IPS-20b (cell line): Measurements from ENCODE around the gene CTNND2.

Experiments used
- H3K27ac ChIP-seq: one replicate; pipeline ENCODE4 v1.5.1; 2013; ENCODE audit warnings: low read length
- H3K27me3 ChIP-seq: 2 replicates; pipeline ENCODE4 v1.6.1; 2013; ENCODE audit warnings: mild to moderate bottlenecking, low read length, inconsistent platforms; ENCODE audit not compliant: insufficient read depth
- H3K36me3 ChIP-seq: 2 replicates; pipeline ENCODE4 v1.6.1; 2013; ENCODE audit warnings: low read depth, mild to moderate bottlenecking, inconsistent platforms, low read length, moderate library complexity; ENCODE audit not compliant: insufficient read depth
- H3K4me1 ChIP-seq: 2 replicates; pipeline ENCODE4 v1.6.1; 2013; ENCODE audit warnings: mild to moderate bottlenecking, control low read depth, inconsistent platforms, low read length, moderate library complexity; ENCODE audit not compliant: insufficient read depth
- H3K4me3 ChIP-seq: 2 replicates; pipeline ENCODE4 v1.5.1; 2013; ENCODE audit warnings: mild to moderate bottlenecking, low read length, inconsistent platforms
- H3K9ac ChIP-seq: 2 replicates; pipeline ENCODE4 v1.6.1; 2013; ENCODE audit warnings: low read depth, mild to moderate bottlenecking, inconsistent platforms, low read length, moderate library complexity
- H3K9me3 ChIP-seq: 2 replicates; pipeline ENCODE4 v1.6.1; 2013; ENCODE audit warnings: mild to moderate bottlenecking, low read depth, low read length, inconsistent platforms; ENCODE audit not compliant: insufficient read depth

CTNND2 gene

DNA sequence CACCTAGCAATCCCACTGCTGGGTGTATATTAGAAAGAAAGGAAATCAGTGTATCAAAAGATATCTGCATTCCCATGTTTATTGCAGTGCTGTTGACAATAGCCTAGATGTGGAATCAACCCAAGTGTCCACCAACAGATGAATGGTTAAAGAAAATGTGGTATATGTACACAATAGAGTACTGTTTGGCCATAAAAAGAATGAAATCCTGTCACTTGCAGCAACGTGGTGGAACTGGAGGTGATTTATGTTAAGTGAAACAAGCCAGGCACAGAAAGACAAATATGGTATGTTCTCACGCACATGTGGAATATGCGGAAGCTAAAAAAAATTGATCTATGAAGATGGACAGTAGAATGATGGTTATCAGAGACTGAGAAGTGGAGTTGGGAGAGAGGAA lies 921.6 kb downstream of the CTNND2 start:
- Histone ChIP-seq H3K36me3 (no peaks in the 10 kb centered on the region), H3K9ac (no peak overlapping the region), H3K4me3 (no peak overlapping the region), H3K27ac (no peak overlapping the region), H3K27me3 (no peaks in the 10 kb centered on the region), H3K9me3 (no peaks in the 10 kb centered on the region), H3K4me1 (peaks cover 4% of the 10 kb centered on the region; the same call in 1 of the 2 replicates)

DNA sequence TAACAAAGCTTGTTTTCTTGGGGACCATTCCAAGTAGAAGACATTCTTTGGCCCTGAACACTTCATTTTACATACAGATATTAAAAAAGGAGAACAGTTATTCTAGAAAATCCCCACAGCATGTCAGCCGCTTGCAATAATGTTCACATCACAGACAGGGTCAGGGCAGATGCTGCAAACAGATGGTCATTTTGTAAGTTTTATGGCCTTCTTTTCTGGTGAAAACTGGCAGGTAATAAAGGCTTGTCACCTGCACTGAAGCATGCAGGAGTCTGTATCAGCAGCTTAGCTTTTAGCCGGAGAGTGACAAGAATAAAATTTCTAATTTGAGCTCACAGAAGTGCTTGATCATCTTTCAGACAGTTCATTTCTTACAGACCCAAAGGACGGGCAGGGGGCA lies 922.3 kb downstream of the CTNND2 start:
- Histone ChIP-seq H3K9ac (no peak overlapping the region), H3K27me3 (no peaks in the 10 kb centered on the region), H3K4me3 (no peak overlapping the region), H3K4me1 (no peaks in the 10 kb centered on the region), H3K9me3 (no peaks in the 10 kb centered on the region), H3K27ac (no peak overlapping the region), H3K36me3 (no peaks in the 10 kb centered on the region)

DNA sequence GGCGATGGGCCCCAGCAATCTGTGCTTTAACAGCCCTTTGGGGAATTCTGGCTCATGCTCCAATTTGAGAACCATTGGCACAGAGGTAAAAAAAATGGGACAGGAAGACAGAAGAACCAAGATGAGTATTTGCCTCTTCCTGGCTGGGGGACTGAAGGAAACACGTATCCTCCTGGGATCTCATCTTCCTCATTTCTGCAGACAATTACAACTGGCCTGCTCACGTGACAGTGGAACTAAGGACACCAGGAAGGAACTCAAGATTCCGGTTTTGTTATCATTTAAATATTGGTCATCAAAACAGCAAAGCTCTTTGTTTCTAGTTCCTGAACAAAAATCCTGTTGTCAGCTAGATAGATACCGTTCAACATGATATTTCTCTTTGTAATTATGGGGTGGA lies 927.2 kb downstream of the CTNND2 start:
- H3K4me3 ChIP-seq = no peak overlapping the region
- no peaks in the 10 kb centered on the region for H3K4me1 ChIP-seq
- H3K9me3 ChIP-seq = no peaks in the 10 kb centered on the region
- no peak overlapping the region for H3K27ac ChIP-seq
- no peak overlapping the region for H3K9ac ChIP-seq
- H3K27me3 ChIP-seq = no peaks in the 10 kb centered on the region
- no peaks in the 10 kb centered on the region for H3K36me3 ChIP-seq

DNA sequence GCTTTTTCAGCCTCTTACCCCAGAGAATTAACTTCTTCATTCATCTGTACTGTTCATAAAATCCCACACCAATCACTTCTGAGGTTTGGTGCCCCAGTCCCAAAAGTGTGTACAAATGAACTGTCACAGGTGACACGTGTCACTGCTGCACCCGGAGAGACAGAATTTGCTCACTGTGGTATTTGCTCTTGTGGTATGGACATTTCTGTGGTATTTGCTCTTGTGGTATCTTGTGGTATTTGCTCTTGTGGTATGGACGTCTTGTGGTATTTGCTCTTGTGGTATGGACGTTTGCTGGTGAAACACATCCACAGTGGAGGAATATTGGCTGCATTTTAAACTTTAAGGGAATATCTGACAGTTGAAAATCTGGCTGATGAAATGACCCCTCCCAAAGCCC lies 928.3 kb downstream of the CTNND2 start:
- H3K27me3 ChIP-seq = no peaks in the 10 kb centered on the region
- H3K27ac ChIP-seq = no peak overlapping the region
- H3K36me3 ChIP-seq = no peaks in the 10 kb centered on the region
- H3K4me3 ChIP-seq = no peak overlapping the region
- no peaks in the 10 kb centered on the region for H3K4me1 ChIP-seq
- H3K9me3 ChIP-seq = no peaks in the 10 kb centered on the region
- no peak overlapping the region for H3K9ac ChIP-seq

DNA sequence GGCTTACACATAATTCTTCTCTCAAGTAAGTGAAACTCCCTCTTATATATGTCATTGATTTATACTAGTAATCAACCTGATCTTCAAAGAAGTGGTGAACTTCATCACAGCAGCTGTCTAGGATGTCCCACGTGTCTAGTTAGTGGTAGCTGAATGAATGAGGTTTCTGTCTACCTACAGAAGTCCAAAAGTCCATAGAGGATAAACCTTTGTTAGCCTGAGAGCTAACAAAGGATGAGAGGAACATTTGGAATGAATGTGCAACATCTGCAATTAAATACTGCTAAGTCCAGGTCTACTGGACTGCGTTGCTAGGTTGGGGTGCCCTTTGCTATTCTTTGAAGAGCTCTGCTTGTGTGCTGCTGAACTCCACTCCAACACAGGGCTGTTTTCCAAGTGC lies 929.4 kb downstream of the CTNND2 start:
- Histone ChIP-seq H3K27ac (no peak overlapping the region), H3K9ac (no peak overlapping the region), H3K9me3 (no peaks in the 10 kb centered on the region), H3K4me3 (no peak overlapping the region), H3K27me3 (no peaks in the 10 kb centered on the region), H3K4me1 (no peaks in the 10 kb centered on the region), H3K36me3 (no peaks in the 10 kb centered on the region)

DNA sequence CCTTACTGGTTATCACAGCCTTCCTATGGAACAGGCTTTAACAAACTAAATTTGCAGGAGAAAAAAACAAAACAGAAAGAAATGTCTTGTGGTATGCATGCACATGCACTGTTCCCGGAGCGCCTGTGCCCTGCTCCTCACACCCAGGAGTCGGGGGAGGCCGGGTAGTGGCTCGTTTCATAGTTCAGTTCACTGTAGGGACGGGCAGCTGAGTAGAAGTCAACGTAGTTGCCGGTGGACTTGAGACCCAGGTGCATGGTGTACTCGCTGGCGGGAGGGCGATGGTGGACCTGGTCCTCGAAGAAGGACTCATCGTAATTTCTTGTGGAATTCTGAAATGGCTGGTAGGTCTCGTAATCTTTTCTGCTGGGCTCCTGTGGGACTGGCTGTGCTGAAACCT lies 930.9 kb downstream of the CTNND2 start:
- H3K4me3 ChIP-seq = no peak overlapping the region
- no peaks in the 10 kb centered on the region for H3K27me3 ChIP-seq

DNA sequence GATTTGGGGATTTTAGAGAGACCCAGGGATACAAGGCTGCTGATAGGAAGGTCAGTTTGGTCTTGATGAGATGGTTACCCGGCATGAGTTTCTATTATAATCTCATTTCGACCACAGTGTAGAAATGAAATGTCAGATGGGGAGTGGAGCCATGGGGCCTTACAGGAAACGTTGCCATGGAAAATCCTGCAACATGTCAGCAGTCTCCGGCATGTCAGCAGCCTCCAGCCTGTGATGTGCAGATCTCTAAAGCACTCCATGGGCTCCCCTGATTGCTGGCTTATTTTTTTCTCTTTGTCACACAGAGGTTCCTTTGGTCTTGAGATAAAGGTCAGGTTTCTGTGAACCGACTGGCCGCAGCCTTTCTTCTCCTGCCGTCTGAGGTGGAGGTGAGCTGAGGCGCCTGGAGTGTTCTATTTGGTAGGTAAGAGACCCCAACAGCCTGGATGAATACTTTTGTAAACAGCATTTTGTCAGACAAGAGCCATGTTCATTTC lies 934.5 kb downstream of the CTNND2 start:
- H3K9me3 ChIP-seq = no peaks in the 10 kb centered on the region
- no peaks in the 10 kb centered on the region for H3K36me3 ChIP-seq
- H3K27ac ChIP-seq = no peak overlapping the region
- no peak overlapping the region for H3K4me3 ChIP-seq
- no peak overlapping the region for H3K9ac ChIP-seq
- peaks cover 6% of the 10 kb centered on the region; the same call in 1 of the 2 replicates for H3K4me1 ChIP-seq
- H3K27me3 ChIP-seq = no peaks in the 10 kb centered on the region

More for the DNA sequence above, 930.9 kb downstream of the CTNND2 start:
- no peak overlapping the region for H3K27ac ChIP-seq
- no peak overlapping the region for H3K9ac ChIP-seq
- peaks cover 3% of the 10 kb centered on the region; the same call in 1 of the 2 replicates for H3K4me1 ChIP-seq
- H3K36me3 ChIP-seq = no peaks in the 10 kb centered on the region
- no peaks in the 10 kb centered on the region for H3K9me3 ChIP-seq

DNA sequence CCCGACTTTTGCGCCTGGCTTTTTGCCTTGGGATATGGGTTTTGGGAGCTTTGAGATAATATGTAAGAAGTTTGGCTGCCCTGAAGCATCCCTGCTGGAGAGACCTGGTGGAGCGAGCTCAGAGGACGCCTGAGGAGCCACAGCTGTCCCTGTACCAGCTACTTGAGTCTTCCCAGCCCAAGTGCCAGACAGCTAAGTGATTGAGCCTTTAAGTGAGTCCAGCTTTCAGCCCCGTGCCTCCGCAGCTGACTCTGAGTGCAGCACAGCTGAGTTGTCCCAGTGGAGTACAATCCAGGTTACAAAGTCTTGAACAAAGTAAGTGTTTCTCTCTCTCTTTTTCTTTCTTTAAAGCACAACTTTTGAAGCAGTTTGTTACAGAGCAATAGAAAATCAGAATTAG lies 939.4 kb downstream of the CTNND2 start:
- Histone ChIP-seq H3K4me1 (peaks cover 6% of the 10 kb centered on the region; the same call in 1 of the 2 replicates), H3K4me3 (no peak overlapping the region)

DNA sequence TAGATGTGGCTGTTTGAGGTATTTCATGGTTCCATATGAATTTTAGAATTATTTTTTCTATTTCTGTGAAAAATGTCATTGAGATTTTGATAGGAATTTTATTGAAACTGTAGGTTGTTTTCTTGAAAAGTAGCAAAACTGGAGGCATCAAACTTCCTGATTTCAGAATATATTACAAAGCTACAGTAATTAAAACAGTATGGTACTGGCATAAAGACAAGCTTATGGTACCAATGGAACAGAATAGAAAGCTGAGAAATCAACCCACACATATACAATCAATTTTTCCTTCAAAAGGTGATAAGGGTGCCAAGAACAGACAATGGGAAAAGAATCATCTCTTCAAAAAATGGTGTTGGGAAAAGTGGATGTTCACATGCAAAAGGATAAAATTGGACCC lies 945.5 kb downstream of the CTNND2 start:
- Histone ChIP-seq H3K9me3 (peaks cover 8% of the 10 kb centered on the region), H3K4me1 (no peaks in the 10 kb centered on the region), H3K27me3 (no peaks in the 10 kb centered on the region), H3K4me3 (no peak overlapping the region), H3K36me3 (no peaks in the 10 kb centered on the region), H3K27ac (no peak overlapping the region), H3K9ac (no peak overlapping the region)

More for the DNA sequence above, 939.4 kb downstream of the CTNND2 start:
- Histone ChIP-seq H3K27me3 (no peaks in the 10 kb centered on the region), H3K9me3 (no peaks in the 10 kb centered on the region), H3K9ac (no peak overlapping the region), H3K27ac (no peak overlapping the region), H3K36me3 (no peaks in the 10 kb centered on the region)

DNA sequence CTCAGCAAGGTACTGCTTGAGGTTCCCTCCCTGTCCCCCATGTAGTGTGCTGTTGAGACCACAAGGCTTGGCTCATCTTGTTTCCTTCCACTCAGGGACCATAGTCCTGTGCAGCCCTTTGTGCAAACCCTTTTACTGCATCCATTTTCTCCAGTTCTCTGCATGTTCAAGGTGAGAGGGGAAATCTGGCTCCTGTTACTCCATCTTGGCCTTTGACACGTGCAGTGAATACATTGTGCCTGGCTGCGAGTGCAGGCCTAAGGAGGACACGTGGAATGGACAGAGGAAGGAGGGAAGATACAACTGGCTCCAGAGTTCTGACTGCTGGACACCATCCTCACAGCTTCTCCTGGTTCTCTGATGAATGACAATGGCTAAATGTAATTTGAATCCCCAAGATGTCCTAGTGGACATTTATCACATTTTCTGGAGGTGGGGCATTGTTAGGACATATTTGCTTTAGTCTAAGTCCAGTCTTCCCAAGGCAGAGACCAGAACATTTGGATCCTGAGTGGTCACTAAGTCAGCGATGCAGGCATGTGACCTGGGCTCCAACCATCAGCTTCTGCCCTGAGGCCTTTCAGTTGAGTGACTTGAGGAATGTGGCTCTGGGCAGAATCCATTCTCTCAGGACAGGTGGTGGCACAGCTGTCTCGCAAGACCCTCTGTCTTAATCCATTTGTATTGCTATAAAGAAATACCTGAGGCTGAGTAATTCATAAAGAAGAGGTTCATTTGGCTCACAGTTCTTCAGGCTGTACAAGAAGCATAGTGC lies 954.2 kb downstream of the CTNND2 start:
- no peaks in the 10 kb centered on the region for H3K9me3 ChIP-seq
- H3K27me3 ChIP-seq = no peaks in the 10 kb centered on the region
- no peaks in the 10 kb centered on the region for H3K4me1 ChIP-seq
- H3K27ac ChIP-seq = no peak overlapping the region
- no peak overlapping the region for H3K4me3 ChIP-seq
- H3K36me3 ChIP-seq = no peaks in the 10 kb centered on the region
- H3K9ac ChIP-seq = no peak overlapping the region

DNA sequence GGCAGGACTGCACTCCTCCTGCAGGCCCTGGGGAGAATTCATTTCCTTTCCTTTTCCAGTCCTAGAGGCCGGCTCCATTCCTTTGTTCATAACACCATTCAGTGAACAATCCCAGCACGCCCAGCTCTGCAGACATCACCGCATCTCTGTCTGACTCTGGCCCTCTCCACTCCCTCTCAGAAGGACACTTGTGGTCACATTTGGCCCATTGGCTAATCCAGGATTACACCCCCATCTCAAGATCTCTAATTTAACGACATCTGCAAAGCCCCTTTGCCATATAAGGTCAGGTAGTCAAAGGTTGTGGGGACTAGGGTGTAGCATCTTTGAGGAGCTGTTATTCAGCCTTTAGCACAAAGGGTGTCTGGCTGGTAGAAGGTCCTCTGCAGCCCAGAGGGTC lies 958.2 kb downstream of the CTNND2 start:
- no peaks in the 10 kb centered on the region for H3K27me3 ChIP-seq
- no peaks in the 10 kb centered on the region for H3K9me3 ChIP-seq
- no peaks in the 10 kb centered on the region for H3K36me3 ChIP-seq
- no peak overlapping the region for H3K9ac ChIP-seq
- H3K4me1 ChIP-seq = no peaks in the 10 kb centered on the region
- H3K27ac ChIP-seq = no peak overlapping the region
- H3K4me3 ChIP-seq = no peak overlapping the region

DNA sequence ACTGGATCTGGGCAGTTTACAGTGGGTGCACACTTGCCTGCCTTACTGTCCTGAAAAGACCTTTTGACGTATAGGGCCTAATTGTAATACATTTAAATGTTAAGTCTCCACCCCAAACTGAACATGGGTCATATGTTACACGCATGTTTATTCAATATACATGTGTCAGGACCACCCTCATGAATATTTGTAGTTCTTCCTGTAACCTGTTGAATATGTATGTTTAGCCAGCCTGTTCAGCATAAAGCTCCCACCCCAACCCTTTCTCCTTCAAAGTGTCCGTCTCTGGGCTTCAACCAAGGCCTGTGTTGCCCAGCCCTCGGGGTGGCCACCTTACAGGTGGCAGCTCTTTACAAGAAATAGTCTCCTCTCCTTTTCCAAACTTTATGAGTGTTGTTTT lies 962.3 kb downstream of the CTNND2 start:
- no peaks in the 10 kb centered on the region for H3K9me3 ChIP-seq
- no peak overlapping the region for H3K4me3 ChIP-seq
- H3K4me1 ChIP-seq = no peaks in the 10 kb centered on the region
- H3K9ac ChIP-seq = no peak overlapping the region
- no peaks in the 10 kb centered on the region for H3K36me3 ChIP-seq
- H3K27ac ChIP-seq = no peak overlapping the region
- no peaks in the 10 kb centered on the region for H3K27me3 ChIP-seq
